Measurements from ENCODE around the gene TXK. TPM values are rescaled to one million over a fixed set of nuclear protein-coding genes. Genes with fewer than 3 reads are reported as not detected.

The TXK gene
- total RNA-seq, 2 experiments from 2014 or later, result 6.4 to 7.3 TPM

GRCh38 chr4:48112017-48112667 is 21.9 kb downstream of the TXK start:
- POLR2A ChIA-PET, result no interaction called here
- CTCF ChIA-PET, result no interaction called here

- ChIA-PET POLR2A (interaction anchor here (1.6 kb wide), 1 partner anchor 17 kb away, joined by 5 read pairs; no protein-coding TSS in a partner anchor), CTCF (interaction anchor here (0.9 kb wide), 1 partner anchor 19 kb away, joined by 3 read pairs; no protein-coding TSS in a partner anchor)
These were observed 23.5 kb downstream of the TXK start for GRCh38 chr4:48110452-48110978.

- ChIA-PET POLR2A (interaction anchor here (1.0 to 1.6 kb wide), 3 partner anchors 9 to 62 kb away, joined by 4 to 5 read pairs (median 4); no protein-coding TSS in a partner anchor), CTCF (interaction anchor here (0.7 to 1.2 kb wide), 4 partner anchors 18 to 89 kb away, joined by 3 read pairs; no protein-coding TSS in a partner anchor)
These were observed 24.4 kb downstream of the TXK start for GRCh38 chr4:48109413-48110263.

GRCh38 chr4:48108309-48109073 is 25.6 kb downstream of the TXK start:
- POLR2A ChIA-PET, result interaction anchor here (1.0 kb wide), 2 partner anchors 10 to 61 kb away, joined by 4 read pairs; no protein-coding TSS in a partner anchor
- CTCF ChIA-PET, result interaction anchor here (0.6 to 1.2 kb wide), 4 partner anchors 19 to 96 kb away, joined by 3 read pairs; no protein-coding TSS in a partner anchor

- POLR2A ChIA-PET, result no interaction called here
- CTCF ChIA-PET, result interaction anchor here (1.1 kb wide), 1 partner anchor 13 kb away, joined by 3 read pairs; no protein-coding TSS in a partner anchor
These were observed 28.8 kb downstream of the TXK start for GRCh38 chr4:48105230-48105629.

GRCh38 chr4:48103483-48104139 is 30.4 kb downstream of the TXK start:
- ChIA-PET POLR2A (interaction anchor here (0.7 to 1.4 kb wide), 2 partner anchors 35 to 39 kb away, joined by 3 to 7 read pairs; no protein-coding TSS in a partner anchor), CTCF (no interaction called here)

- CTCF ChIA-PET, result no interaction called here
These were observed 31.7 kb downstream of the TXK start for GRCh38 chr4:48102303-48102702.

GRCh38 chr4:48100256-48100655 is 33.8 kb downstream of the TXK start:
- POLR2A ChIA-PET, result no interaction called here
- CTCF ChIA-PET, result no interaction called here

More at GRCh38 chr4:48102303-48102702, 31.7 kb downstream of the TXK start:
- POLR2A ChIA-PET, result no interaction called here

- ChIA-PET CTCF (interaction anchor here (1.4 kb wide), 1 partner anchor 61 kb away, joined by 4 read pairs; no protein-coding TSS in a partner anchor), POLR2A (no interaction called here)
These were observed 38.6 kb downstream of the TXK start for GRCh38 chr4:48095441-48095840.

- ChIA-PET POLR2A (no interaction called here), CTCF (no interaction called here)
These were observed 40.0 kb downstream of the TXK start for GRCh38 chr4:48093991-48094416.

- CTCF ChIA-PET, result interaction anchor here (1.1 kb wide), 1 partner anchor 74 kb away, joined by 3 read pairs; the partner anchor contains the start of genes CNGA1 and NIPAL1
- POLR2A ChIA-PET, result no interaction called here
These were observed 43.4 kb downstream of the TXK start for GRCh38 chr4:48090621-48091020.

GRCh38 chr4:48085821-48086589 is 48.0 kb downstream of the TXK start:
- CTCF ChIA-PET, result interaction anchor here (1.1 to 1.2 kb wide), 3 partner anchors 51 to 147 kb away, joined by 3 to 5 read pairs (median 3); no protein-coding TSS in a partner anchor

GRCh38 chr4:48082956-48083355 is 51.1 kb downstream of the TXK start:
- CTCF ChIA-PET, result interaction anchor here (0.9 kb wide), 1 partner anchor 35 kb away, joined by 4 read pairs; no protein-coding TSS in a partner anchor

More at GRCh38 chr4:48085821-48086589, 48.0 kb downstream of the TXK start:
- POLR2A ChIA-PET, result no interaction called here

GRCh38 chr4:48081196-48081595 is 52.9 kb downstream of the TXK start:
- ChIA-PET POLR2A (no interaction called here), CTCF (no interaction called here)

More at GRCh38 chr4:48082956-48083355, 51.1 kb downstream of the TXK start:
- POLR2A ChIA-PET, result no interaction called here

- ChIA-PET POLR2A (no interaction called here), CTCF (no interaction called here)
These were observed 54.1 kb downstream of the TXK start for GRCh38 chr4:48079972-48080391.

- POLR2A ChIA-PET, result no interaction called here
These were observed 55.0 kb downstream of the TXK start for GRCh38 chr4:48078862-48079655.

GRCh38 chr4:48078425-48078824 is 55.6 kb downstream of the TXK start:
- ChIA-PET POLR2A (no interaction called here), CTCF (no interaction called here)

More at GRCh38 chr4:48078862-48079655, 55.0 kb downstream of the TXK start:
- CTCF ChIA-PET, result no interaction called here
